Limb (tissue), 2 donors: ENCODE data around the gene KIRREL3.
A peak's percentile ranks its signal among the peaks of the same experiment; 100 is the strongest.

ENCODE experiments used
- DNase-seq, 2 donors: peaks; one replicate each; pipeline ENCODE4 v3.0.0-alpha.2; 2016; ENCODE audit errors: extremely low spot score in 2 of 2

The KIRREL3 gene

DNA sequence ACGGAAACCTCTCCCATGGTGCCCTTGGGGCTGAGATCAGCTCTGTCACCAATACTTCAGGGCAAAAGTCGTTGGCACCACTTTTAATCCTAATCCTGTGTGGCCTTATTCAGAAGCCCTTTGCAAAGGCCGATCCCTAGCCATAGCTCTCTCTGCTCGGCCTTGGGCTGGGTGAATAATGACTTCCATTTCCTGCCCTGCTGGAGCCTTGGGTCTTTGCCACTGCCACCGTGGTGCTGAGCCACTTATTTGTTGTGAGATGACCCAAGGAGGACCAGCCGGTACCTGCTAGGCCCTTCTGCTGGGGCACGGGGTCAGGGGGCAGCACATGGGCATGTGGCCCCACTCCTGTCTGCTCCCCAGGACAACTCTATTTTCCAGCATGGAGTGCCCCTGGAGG, 456.9 kb downstream of the KIRREL3 start:
- DNase-seq: peak in 1 of 2 donors; percentile 47

DNA sequence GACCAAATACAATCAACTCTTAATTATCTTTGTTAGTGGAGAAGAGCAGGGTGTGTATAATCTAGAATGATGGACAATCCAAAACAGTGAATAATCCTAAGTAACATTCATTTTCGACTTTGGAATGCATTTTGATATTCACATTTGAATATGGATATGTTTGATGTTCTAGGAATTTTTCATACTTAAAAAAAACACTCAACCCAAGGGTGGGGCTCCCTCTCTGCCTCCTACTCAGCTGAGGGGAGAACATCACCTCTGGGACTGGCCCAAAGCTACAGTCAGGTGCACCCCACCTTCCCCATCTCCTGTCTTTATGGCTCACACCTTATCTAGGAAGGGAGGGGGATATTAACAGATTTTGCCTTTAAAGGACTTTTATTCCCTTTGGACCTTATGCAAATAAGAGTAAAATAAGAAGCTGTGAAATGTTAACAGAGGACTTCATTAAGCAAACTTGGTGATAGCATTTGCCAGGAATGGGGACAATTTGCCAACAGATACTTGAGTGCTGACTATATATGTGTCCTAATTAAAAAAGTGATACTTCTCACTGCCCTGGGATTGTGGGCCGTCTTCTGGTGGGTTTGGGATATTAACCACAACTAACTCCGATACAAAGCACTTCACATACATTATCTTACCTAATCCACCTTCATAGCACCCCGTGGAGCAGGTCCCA, 458.1 kb downstream of the KIRREL3 start:
- no peak for DNase-seq

GRCh38 chr11:126538071-126538470, 462.5 kb downstream of the KIRREL3 start:
- DNase-seq: no peak

- DNase-seq: no peak
Measured at GRCh38 chr11:126537492-126537891, 463.1 kb downstream of the KIRREL3 start.

- no peak for DNase-seq
Measured at GRCh38 chr11:126534141-126534805, 466.3 kb downstream of the KIRREL3 start.

- no peak for DNase-seq
Measured at GRCh38 chr11:126533560-126533959, 467.0 kb downstream of the KIRREL3 start.

GRCh38 chr11:126530416-126530815, 470.2 kb downstream of the KIRREL3 start:
- DNase-seq: no peak

DNA sequence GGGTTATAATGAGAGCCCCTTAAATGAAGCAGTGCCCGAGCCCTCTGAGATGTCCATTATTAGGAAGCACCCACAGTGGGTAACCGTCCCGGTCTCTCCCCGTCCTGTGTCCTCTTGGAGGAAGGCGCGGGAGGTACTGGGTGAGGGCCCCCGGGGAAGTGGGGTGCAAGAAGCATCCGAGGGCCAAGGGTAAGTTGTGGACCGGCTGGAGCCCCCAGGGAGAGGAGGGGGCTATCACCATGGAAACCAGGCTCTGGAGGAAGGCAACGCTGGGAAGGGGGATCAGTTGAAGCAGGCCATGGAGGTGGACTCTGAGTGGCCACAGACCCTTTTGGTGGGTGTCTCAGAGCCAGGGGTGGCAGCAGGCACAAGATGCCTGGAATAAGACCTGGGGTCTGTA, 471.5 kb downstream of the KIRREL3 start:
- no peak for DNase-seq

DNA sequence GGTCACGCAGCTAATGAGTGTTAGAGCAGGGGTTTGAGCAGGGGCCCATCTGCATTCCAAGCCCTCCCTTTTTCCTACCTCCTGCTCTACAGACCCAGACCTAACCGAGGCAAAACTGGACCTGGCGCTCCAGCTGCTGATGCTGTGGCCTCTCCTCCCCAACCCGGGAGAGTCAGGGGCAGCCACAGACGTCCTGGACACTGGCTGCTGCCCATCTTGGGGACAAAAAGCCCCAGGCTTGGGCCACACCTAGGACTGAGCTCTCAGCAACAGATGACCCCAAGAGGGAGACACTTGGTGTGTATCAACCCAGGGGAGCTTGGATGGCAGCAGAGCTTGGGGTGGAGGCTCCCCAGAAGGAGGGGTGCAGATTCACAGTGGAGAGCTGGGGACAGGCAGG, 472.5 kb downstream of the KIRREL3 start:
- DNase-seq: no peak

DNA sequence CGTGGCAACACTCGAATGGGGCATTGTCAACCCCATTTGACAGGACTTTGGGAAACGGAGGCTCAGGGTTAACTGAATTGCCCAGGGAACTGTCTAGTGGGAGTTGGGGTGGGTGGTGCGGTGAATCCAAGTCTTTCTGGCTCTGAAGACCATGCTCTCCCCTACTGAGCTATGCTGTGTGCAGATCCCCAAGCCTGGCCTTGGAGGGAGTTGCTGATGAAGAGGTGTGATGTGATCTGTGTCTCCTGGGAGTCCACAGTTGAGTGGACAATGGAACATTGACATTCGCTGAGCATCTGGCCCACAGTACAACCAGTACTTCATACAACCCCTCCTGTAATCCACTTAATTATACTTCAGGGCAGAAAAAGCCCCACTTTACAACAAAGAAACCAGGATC, 472.9 kb downstream of the KIRREL3 start:
- DNase-seq: no peak

DNA sequence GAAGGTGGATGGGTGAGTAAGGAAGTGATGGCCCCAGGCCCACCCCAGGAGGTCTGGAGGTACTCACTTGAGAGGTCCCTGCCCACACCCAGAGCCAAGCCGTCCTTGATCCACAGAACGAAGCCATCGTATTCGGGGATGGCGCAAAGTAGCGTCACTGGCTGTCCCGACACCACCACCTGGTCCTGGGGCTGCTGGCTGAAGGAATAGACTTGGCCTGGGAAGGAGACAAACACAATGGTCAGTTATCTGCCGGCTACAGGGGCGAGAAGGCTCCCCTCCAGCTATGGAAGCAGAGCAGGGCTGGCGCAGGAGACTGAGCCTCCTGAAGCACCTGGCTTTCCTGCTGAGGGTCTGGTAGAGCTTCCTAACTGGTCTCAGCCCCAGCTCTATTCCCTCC, 474.1 kb downstream of the KIRREL3 start:
- DNase-seq: no peak

DNA sequence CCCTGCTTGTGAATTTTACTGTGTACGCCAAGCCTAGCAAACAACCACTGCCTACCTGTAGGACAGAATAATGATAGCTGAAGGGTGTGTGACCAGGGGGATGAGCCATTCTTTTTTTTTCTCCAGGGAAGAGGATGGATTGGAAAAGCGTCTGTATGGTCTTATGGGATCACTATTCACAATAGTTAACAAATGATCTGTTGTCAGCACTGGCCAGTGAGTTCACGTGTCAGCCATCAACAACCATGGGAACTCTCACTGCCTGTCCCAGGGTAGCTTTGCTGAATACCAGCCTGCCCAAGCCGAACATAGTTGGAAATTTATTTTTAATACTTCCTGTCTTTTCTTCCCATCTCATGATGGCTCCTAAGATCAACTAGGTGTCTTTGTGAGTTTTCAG, 474.9 kb downstream of the KIRREL3 start:
- DNase-seq: no peak

DNA sequence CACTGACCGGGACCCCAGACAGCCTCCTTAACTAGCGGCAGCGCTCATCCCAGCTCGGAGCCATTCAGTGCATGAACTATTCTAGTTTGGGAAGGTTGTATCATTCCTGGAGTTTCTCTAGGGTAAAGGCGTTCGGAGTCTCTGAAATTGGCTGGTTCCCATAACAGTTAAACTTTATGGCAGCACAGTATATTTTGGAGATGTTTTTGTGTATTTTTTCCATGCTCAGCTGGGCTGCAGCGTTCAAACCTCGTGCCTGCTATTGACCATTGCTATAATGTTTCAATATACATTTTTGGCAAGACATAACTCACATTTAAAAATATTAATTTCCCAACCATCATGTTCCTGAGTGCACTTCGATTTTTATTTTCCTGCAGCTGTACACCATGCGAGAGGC, 475.4 kb downstream of the KIRREL3 start:
- peak in 1 of 2 donors; percentile 58 for DNase-seq

DNA sequence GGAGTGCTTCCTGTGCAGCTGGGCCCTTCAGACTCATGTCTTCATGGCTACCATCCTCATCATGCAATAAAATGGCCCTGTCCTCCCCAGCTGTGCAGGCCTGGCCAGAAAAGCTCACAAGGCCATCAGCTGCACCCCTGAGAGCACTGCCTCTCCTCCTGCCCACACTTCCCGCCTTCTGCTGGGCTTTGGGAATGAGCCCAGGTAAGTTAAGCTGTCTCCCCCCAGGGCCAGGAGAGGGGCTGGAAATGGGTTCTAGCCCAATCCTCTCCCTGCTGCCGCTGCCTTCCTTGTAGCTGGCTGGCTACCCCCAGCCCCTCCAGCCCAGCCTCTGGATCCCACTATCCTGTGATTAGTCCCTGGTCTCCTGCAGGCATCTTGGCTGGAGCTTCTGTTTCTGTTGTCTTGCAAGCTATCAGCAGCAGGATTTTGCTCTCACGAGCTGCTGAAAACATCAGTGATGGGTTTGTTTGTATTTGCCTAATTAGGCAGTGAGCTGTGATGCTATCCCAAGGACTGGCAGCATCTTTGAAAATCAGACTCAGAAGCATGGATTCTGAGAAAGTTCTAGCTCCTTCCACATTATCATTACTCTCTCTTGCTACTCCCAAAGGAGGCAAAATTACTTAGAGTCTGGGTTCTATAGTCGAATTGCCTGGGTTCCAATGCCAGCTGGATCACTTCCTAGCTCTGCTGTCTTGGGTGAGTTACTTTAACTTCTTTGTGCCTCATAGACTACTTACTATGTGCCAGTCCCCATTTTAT, 476.9 kb downstream of the KIRREL3 start:
- no peak for DNase-seq

GRCh38 chr11:126522606-126523005, 478.0 kb downstream of the KIRREL3 start:
- DNase-seq: no peak

GRCh38 chr11:126522152-126522551, 478.4 kb downstream of the KIRREL3 start:
- no peak for DNase-seq

DNA sequence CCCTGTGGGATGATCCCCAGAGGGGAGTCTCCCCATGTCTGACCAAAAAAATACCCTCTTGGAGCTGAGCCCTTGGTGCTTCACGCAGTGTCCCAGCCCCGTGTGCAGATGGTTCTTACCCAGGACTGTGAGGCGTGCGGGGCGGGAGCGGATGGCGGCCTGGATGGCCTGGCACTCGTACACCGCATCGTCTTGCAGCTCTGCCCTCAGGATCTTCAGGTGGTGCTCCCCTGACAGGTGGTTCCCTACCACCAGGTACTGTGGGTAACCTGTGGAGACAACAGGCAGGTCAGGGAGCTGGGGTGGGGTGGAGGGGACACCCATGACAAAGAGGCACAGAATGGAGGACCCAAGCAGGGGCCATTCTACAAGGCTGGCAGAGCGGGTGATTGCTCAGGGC, 479.4 kb downstream of the KIRREL3 start:
- DNase-seq: no peak

DNA sequence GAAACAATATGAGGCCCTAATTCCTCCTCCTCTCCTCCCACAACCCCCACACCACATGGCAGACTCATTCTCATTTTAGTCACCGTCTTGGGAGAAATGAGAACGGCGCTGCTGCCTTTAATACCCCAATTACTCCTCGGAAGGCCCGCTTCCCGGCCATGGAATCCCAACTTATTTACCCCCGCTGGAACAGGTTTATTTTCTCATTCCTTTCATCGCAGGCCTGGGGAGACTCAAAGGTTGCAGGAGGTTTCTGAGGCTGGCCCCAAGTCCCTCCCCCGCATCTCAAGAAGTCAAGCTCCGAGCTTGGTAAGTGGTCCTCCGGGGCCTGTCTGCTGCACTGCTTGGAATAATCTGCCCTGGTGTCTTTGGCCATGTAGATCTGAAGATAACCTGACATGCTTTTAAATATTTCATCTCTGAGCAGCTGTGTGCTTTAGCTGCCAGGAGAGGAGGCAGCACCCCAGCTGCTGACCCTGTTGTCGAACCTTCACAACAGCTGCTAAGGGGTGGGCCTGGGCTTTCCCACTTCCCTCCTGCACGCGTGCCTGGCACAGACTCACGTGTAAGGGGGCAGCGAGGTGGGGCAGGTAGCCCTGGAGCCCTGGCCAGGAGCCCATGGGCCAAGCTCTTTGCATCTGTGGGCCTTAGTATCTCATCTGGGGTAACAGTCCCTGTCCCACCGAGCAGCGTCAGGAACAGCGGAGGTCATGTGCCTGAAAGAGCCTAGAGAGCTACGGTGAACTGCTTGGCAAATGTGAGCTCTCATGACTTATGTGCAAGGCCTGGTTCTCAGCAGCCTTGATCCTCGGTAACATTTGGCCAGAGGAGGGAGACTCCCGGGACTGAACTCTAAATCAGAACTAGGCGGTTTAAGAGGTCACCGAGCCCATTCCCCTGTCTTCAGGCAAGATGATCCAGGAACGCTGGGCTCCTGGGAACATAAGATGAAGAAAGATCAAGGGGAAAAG, 480.5 kb downstream of the KIRREL3 start:
- DNase-seq: peak; percentile 53 to 71

GRCh38 chr11:126518972-126519690, 481.4 kb downstream of the KIRREL3 start:
- peak in 1 of 2 donors; percentile 17 for DNase-seq

GRCh38 chr11:126518071-126518971, 482.2 kb downstream of the KIRREL3 start:
- DNase-seq: peak; percentile 39 to 47
